Tracheal epithelial cell (primary cell): ENCODE data around the gene RETREG2. TPM values are rescaled to one million over a fixed set of nuclear protein-coding genes. Genes with fewer than 3 reads are reported as not detected.

Source experiments
- total RNA-seq: library from RNA; depleted of rRNA; stranded (reverse); fragments of >200 nt; gene quantifications from 2 replicates; pipeline ENCODE4 v1.2.1, GENCODE V29; 2014

RETREG2 gene
- total RNA-seq = 56.9 and 72.7 TPM in 2 replicates

DNA sequence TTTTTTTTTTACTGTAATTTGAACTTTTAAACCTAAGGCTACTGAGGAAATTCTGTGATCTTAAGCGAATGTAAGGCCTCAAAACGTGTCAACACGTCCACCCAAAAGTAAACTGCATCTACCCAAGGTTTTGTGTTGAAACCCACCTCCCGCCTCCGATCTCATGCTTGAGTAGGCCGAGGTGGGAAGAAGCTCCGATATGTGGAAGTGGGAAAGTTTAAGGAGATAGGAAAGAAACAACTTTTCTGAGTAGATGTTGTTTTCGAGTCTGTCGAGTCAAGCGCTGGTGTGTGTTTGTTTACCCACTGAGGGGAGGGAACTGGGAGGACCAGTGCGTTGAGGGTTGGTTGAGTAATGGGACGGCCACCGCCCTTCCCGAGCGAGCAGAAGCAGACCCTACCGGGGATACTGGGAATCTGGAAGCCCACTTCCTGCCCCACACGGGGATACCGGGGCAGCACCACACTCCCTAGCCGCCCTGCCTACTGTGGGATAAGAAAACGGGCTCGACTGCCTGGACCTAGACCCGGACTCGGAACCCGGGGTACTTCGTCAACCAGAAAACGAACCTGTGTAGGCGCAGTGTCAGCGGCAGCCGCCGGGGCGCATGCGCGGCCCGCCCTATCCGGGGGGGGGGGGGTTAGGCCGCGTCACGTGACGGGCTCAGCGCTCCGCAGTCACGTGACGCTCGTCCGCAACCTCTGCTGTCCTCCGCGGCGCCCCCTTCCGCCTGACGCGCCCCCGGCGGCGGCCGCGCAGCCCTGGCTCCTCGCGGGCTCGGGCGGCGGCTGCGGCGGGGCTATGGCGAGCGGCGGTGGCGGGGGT is at the start of gene RETREG2:
Gene RETREG2 (plus strand): TSS at position 724 of the 825 bp plus-strand sequence. CDS start 78 bp downstream, at position 802.

DNA sequence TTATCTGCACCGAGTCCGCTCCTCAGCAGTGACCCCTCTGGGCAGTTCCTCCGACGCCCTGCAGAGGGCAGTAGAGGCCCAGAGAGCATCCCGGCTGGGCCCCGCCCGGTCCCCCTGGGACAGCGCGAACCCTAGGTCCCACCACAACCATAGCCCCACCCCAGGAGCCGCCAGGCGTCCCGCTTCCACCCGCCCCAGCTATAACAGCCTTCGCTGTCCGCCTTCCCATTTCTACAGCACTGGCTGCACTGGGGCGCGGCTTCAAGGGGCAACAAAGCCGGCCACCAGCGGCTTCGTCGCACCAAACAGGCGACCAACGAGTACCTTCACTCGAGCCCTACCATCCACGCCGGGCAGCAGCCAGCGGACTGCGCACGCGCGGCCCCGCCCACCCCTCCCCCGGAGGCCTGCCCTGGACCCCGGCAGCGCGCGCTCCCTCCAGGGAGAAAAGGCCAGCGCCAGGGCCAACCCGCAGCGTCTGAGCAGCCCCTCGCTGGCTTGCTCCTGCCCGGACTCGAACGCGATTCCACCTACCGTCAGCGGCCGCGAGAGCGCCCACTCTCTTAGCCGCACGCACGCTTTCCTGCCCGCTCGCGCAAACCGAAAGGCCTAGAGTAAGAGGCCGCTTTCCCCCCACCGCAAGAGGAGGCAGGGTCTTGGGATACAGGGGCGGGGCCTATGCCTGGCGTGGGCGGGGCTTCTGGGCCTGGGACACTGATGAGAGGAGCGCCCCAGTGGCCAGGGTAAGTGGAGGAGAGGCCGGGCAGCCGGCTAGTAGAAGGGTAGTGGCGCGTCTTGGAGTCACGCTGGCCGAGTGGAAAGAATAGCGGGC is 17.7 kb upstream of the RETREG2 start, which contains the start of gene NHEJ1:
Gene NHEJ1 (minus strand): TSS at position 630 of the 832 bp plus-strand sequence. CDS start 2,453 bp downstream, outside the sequence.

GRCh38 chr2:219169930-219170654 is 8.0 kb upstream of the RETREG2 start, which contains the start of gene SLC23A3:
Gene SLC23A3 (minus strand): TSS chr2:219170029. CDS start chr2:219169984, 45 bp downstream.

DNA sequence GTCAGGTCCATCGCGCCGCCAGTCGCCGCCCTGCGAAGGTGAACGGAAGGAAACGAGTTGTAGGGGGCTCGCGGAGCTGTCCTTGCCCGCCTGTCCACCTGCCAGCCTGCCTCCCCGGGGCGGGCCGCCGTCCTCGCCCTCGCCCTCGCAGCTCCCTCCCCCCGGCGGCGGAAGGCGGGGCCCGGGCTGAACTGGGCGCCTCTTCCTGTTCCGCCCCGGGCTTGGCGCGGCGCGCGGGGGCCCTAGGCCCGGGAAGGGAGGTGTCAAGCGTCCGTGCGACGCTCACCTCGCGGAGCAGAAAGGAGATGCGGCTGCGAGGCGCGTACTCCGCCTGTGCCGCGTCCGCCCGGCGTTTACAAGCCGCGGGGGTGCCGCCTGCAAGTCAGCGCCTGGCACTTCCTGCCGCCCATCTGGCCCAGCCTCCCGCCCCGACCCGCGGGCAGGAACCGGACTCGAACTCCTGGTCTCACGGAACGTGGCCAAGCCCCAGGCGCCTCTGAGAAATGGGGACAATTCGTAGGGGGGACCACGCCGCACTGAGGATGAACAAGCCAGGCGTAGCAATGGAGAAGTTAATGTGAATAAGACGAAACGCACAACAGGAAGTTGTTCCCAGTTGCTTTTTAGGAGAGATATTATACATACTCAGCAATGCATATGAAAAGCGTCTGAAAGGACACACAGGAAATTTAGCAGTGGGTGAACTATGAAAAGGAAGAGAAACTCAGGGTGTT is 1.1 kb upstream of the RETREG2 start, which contains the start of gene CNPPD1:
Gene CNPPD1 (minus strand): TSS at position 108 of the 734 bp plus-strand sequence. CDS start 97 bp downstream, at position 11.

GRCh38 chr2:219206328-219207133 is 28.5 kb downstream of the RETREG2 start, which contains the start of gene ZFAND2B:
Gene ZFAND2B (plus strand): TSS chr2:219206782. CDS start chr2:219206988, 206 bp downstream.

GRCh38 chr2:219218732-219219701 is 40.9 kb downstream of the RETREG2 start, which contains the start of gene ABCB6:
Gene ABCB6 (minus strand): TSS chr2:219218958. CDS start chr2:219218673, 285 bp downstream.

GRCh38 chr2:219229305-219230058 is 51.4 kb downstream of the RETREG2 start, which contains the start of the genes ANKZF1 and ATG9A:
Gene ANKZF1 (plus strand): TSS chr2:219229806. CDS start chr2:219230258, 452 bp downstream.
Gene ATG9A (minus strand): TSS chr2:219229636. CDS start chr2:219228024, 1,612 bp downstream.

Other genes with a start within 250 kb of the RETREG2 start
- gene CDK5R2, start 218.6 kb upstream of the RETREG2 start, total RNA-seq = not detected in 2 replicates
- gene FEV, start 193.1 kb upstream of the RETREG2 start, total RNA-seq = not detected in 2 replicates
- not detected in 2 replicates for gene CRYBA2, start 184.9 kb upstream of the RETREG2 start, total RNA-seq
- gene CFAP65, start 136.8 kb upstream of the RETREG2 start, total RNA-seq = under 0.01 TPM in 1 of 2 replicates, not detected in the other
- gene IHH, start 117.4 kb upstream of the RETREG2 start, total RNA-seq = not detected in 2 replicates
- gene NHEJ1, start 17.5 kb upstream of the RETREG2 start, total RNA-seq = 15.2 and 20.9 TPM in 2 replicates
- gene SLC23A3, start 8.2 kb upstream of the RETREG2 start, total RNA-seq = 0.43 and 0.48 TPM in 2 replicates
- gene CNPPD1, start 1.4 kb upstream of the RETREG2 start, total RNA-seq = 30.1 and 30.9 TPM in 2 replicates
- 32.8 and 40.1 TPM in 2 replicates for gene ZFAND2B, start 28.5 kb downstream of the RETREG2 start, total RNA-seq
- 38.8 and 55.2 TPM in 2 replicates for gene ABCB6, start 40.7 kb downstream of the RETREG2 start, total RNA-seq
- gene ATG9A, start 51.4 kb downstream of the RETREG2 start, total RNA-seq = 20.9 and 34.0 TPM in 2 replicates
- 55.6 and 68.7 TPM in 2 replicates for gene ANKZF1, start 51.5 kb downstream of the RETREG2 start, total RNA-seq
- 6.6 and 7.2 TPM in 2 replicates for gene GLB1L, start 67.2 kb downstream of the RETREG2 start, total RNA-seq
- 25.5 and 36.0 TPM in 2 replicates for gene STK16, start 67.2 kb downstream of the RETREG2 start, total RNA-seq
- not detected in 2 replicates for gene TUBA4B, start 75.0 kb downstream of the RETREG2 start, total RNA-seq
- gene TUBA4A, start 75.6 kb downstream of the RETREG2 start, total RNA-seq = 75.5 and 161 TPM in 2 replicates
- gene DNAJB2, start 101.1 kb downstream of the RETREG2 start, total RNA-seq = 50.5 and 50.6 TPM in 2 replicates
- gene PTPRN, start 131.1 kb downstream of the RETREG2 start, total RNA-seq = 0.21 and 2.2 TPM in 2 replicates
- gene RESP18, start 154.5 kb downstream of the RETREG2 start, total RNA-seq = not detected in 2 replicates
- gene DNPEP, start 209.6 kb downstream of the RETREG2 start, total RNA-seq = 39.6 and 87.2 TPM in 2 replicates
- gene DES, start 240.1 kb downstream of the RETREG2 start, total RNA-seq = not detected in 2 replicates